Hepatocyte (in vitro differentiated cells): ENCODE results near the gene COPE. TPM values are rescaled to one million over a fixed set of nuclear protein-coding genes. Genes with fewer than 3 reads are reported as not detected.

ENCODE experiments used
- DNase-seq: peaks from one replicate; pipeline ENCODE4 v3.0.0-alpha.2; 2016; ENCODE audit warnings: low spot score
- H2AFZ ChIP-seq: fragments of 200-600 bp; sonication (generic); 2 replicates; pipeline ENCODE4 v1.6.0; 2016; ENCODE audit warnings: antibody characterized with exemption, mild to moderate bottlenecking
- H3K27ac ChIP-seq: fragments of 200-600 bp; sonication (generic); 2 replicates; pipeline ENCODE4 v1.5.1; 2016; ENCODE audit warnings: mild to moderate bottlenecking
- H3K27me3 ChIP-seq: fragments of 200-600 bp; sonication (generic); 2 replicates; pipeline ENCODE4 v1.6.1; 2016
- H3K36me3 ChIP-seq: fragments of 200-600 bp; sonication (generic); replicated peaks from 2 replicates; pipeline ENCODE4 v1.5.1; 2016; ENCODE audit warnings: low read depth; ENCODE audit not compliant: insufficient read depth
- H3K4me1 ChIP-seq: fragments of 200-600 bp; sonication (generic); 2 replicates; pipeline ENCODE4 v1.5.1; 2016; ENCODE audit warnings: mild to moderate bottlenecking, moderate library complexity; ENCODE audit not compliant: insufficient read depth
- H3K4me2 ChIP-seq: fragments of 200-600 bp; sonication (generic); 2 replicates; pipeline ENCODE4 v1.6.0; 2016
- H3K4me3 ChIP-seq: fragments of 200-600 bp; sonication (generic); 2 replicates; pipeline ENCODE4 v1.5.1; 2016; ENCODE audit warnings: mild to moderate bottlenecking
- H3K79me2 ChIP-seq: fragments of 200-600 bp; sonication (generic); 2 replicates; pipeline ENCODE4 v1.6.0; 2017; ENCODE audit warnings: mild to moderate bottlenecking
- H3K9me2 ChIP-seq: fragments of 200-600 bp; sonication (generic); replicated peaks from 2 replicates; pipeline ENCODE4 v1.6.0; 2017; ENCODE audit warnings: mild to moderate bottlenecking; ENCODE audit not compliant: insufficient read depth
- H3K9me3 ChIP-seq: fragments of 200-600 bp; sonication (generic); 2 replicates; pipeline ENCODE4 v1.5.1; 2016; ENCODE audit warnings: low read depth, mild to moderate bottlenecking
- H4K20me1 ChIP-seq: fragments of 200-600 bp; sonication (generic); 2 replicates; pipeline ENCODE4 v1.6.0; 2016; ENCODE audit warnings: mild to moderate bottlenecking; ENCODE audit not compliant: insufficient read depth, poor library complexity, severe bottlenecking
- CTCF ChIP-seq: fragments of 200-600 bp; sonication (generic); IDR thresholded peaks from 2 replicates; pipeline ENCODE4 v1.5.1; 2016; ENCODE audit warnings: antibody characterized with exemption, mild to moderate bottlenecking; ENCODE audit not compliant: poor library complexity
- EZH2 ChIP-seq: fragments of 200-600 bp; sonication (generic); IDR thresholded peaks from 2 replicates; pipeline ENCODE4 v1.6.1; 2016; ENCODE audit warnings: antibody characterized with exemption, mild to moderate bottlenecking, borderline replicate concordance
- EZH2phosphoT487 ChIP-seq: fragments of 200-600 bp; sonication (generic); IDR thresholded peaks from one replicate; pipeline ENCODE4 v1.6.1; 2018; ENCODE audit warnings: antibody characterized with exemption, mild to moderate bottlenecking, low read depth, moderate library complexity; ENCODE audit not compliant: unreplicated experiment, severe bottlenecking
- WGBS: methylation state at CpG from one replicate; pipeline ENCODE4 v1.1.6; 2016; ENCODE audit warnings: low lambda C conversion rate; ENCODE audit errors: missing lambda C conversion rate; 5-methylcytosine and 5-hydroxymethylcytosine counted together
- polyA plus RNA-seq: library from polyadenylated mRNA; unstranded; fragments of >200 nt; fragmentation: Nextera tagmentation; extraction: Ambion mirVana; gene quantifications from 2 replicates; pipeline ENCODE4 v1.2.1, GENCODE V29; 2016
- total RNA-seq: library from RNA; depleted of rRNA; stranded (reverse); fragments of >200 nt; gene quantifications from 2 replicates; pipeline ENCODE4 v1.2.3, GENCODE V29; 2014

COPE gene
- total and polyA plus RNA-seq, 2 experiments from 2014 or later, result 228 to 397 TPM

DNA sequence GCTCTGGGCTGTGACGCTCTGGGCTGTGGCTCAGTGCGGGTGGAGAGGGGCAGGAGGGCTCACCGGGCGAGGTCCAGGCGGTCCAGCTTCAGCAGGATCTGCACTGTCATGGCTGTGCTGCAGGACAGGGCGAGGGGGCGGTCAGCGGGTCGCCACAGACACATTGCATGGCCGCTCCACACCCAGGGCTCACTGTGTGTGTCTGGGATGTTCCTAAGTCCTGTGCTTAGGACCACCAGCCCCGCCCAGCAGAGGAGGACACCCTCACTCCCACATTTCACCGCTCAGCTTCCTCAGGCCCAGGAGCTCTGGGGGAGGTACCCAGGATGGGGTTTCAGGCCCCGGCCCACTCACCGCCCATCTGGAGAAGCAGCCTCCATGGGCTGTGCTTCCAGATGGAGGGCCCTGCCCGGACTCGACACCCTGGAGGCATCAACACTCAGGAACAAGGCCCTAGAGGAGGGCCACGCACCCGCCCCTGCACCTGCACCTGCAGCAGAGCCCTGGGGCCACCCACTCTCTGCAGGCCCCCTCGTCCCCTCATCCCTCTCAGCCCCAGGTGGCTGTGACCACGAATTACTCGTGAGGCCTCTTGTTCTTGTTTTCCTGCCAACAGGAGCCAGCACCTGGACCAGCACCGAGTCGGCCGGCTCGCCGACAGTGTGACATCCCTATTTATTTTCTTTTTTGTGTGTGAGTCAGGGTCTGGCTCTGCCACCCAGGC, 13.5 kb downstream of the COPE start:
- Histone ChIP-seq H3K4me2 (no peak overlapping the region), H3K9me3 (no peaks in the 10 kb centered on the region), H3K36me3 (no peaks in the 10 kb centered on the region), H3K9me2 (no peaks in the 10 kb centered on the region), H3K27ac (no peak overlapping the region), H3K4me3 (no peak overlapping the region), H4K20me1 (no peaks in the 10 kb centered on the region), H2AFZ (no peak overlapping the region), H3K4me1 (no peaks in the 10 kb centered on the region), H3K79me2 (no peaks in the 10 kb centered on the region), H3K27me3 (no peaks in the 10 kb centered on the region)
- 96% methylated on average over 26 of the region's 26 CpGs for WGBS
- no peak for DNase-seq
- TF ChIP-seq EZH2phosphoT487 (no peak), CTCF (no peak), EZH2 (no peak)

DNA sequence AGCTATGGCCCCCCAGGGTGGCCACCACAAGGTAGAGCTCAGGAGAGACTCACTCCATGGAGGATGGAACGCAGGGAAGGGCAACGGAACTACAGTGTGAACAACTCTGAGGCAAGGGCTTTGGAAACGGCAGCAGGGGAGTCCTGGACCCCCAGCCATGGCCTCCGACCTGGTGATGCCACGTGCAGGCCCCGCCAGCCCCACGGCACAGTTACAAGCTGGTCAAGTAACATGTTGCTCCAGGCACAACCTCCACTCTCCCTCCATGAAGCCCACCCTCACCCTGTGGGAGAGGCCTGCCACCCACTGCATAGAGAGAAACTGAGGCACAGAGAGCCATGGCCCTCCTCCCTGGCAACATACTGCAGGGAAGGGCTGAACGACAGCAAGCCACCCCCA, 14.1 kb downstream of the COPE start:
- no peaks in the 10 kb centered on the region for H4K20me1 ChIP-seq
- 92% methylated on average over 8 of the region's 8 CpGs for WGBS
- no peak overlapping the region for H3K4me3 ChIP-seq
- no peak overlapping the region for H2AFZ ChIP-seq
- H3K36me3 ChIP-seq, result no peaks in the 10 kb centered on the region
- H3K4me2 ChIP-seq, result no peak overlapping the region
- H3K4me1 ChIP-seq, result no peaks in the 10 kb centered on the region
- no peaks in the 10 kb centered on the region for H3K79me2 ChIP-seq
- no peak overlapping the region for H3K27ac ChIP-seq
- H3K27me3 ChIP-seq, result no peaks in the 10 kb centered on the region
- no peaks in the 10 kb centered on the region for H3K9me2 ChIP-seq
- H3K9me3 ChIP-seq, result no peaks in the 10 kb centered on the region
- TF ChIP-seq CTCF, result no peak
- no peak for TF ChIP-seq EZH2phosphoT487
- no peak for TF ChIP-seq EZH2
- peak; percentile 4 for DNase-seq

DNA sequence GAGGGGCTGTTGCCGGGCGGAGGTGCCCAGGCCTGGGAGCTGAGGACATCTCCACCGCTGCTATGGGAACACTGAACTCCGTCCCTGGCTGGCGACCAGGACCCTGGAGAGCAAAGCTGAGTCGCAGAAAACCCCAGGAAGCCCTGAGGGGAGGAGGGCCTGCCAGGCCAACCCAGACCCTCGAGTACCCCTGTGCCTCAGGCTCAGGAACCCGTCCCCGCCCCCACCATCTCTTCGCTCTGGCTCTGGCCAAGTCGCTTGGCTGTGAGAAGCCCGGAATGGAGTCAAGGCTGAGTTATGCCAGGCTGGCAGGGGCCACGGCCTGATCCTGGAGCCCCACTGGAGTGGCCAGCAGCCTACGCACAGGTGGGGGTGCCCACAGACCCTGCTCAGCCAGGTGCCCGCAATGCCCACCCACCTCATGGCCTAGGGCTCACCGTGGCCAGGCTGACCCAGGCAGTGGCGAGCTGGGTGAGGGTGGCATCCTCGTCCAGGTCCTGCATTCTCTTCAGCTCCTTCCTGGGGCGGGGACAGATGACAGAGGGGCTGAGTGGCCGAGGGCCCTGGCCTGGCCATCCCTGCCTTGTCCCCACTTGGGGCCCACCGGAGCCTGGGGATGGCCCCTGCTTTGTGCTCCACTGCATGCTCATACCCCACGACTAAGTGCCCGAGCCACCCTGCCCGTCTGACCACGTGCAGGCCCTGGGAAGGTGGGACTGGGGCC, 14.7 kb downstream of the COPE start:
- Histone ChIP-seq H3K4me3 (no peak overlapping the region), H3K4me1 (no peaks in the 10 kb centered on the region), H3K4me2 (no peak overlapping the region), H3K27ac (no peak overlapping the region), H3K27me3 (no peaks in the 10 kb centered on the region), H3K79me2 (no peaks in the 10 kb centered on the region), H3K36me3 (no peaks in the 10 kb centered on the region), H3K9me2 (no peaks in the 10 kb centered on the region), H4K20me1 (no peaks in the 10 kb centered on the region), H2AFZ (no peak overlapping the region), H3K9me3 (no peaks in the 10 kb centered on the region)
- WGBS, result 94% methylated on average over 25 of the region's 25 CpGs
- DNase-seq, result no peak
- TF ChIP-seq EZH2 (no peak), EZH2phosphoT487 (no peak), CTCF (no peak)
